Keratinocyte (primary cell): ENCODE measurements around the gene TAS2R16. TPM values are rescaled to one million over a fixed set of nuclear protein-coding genes. Genes with fewer than 3 reads are reported as not detected.

Experiments
- DNase-seq: peaks from one replicate; pipeline ENCODE4 v3.0.0-alpha.2; 2011; ENCODE audit warnings: low read depth, missing footprints, low spot score
- FAIRE-seq: peaks from 2 replicates; lab custom pipeline; 2011; peaks lifted over from hg19 to GRCh38; lab: Jason Lieb, UNC
- H2AFZ ChIP-seq: 2 replicates; pipeline ENCODE4 v1.6.0; 2012; ENCODE audit warnings: low read length, control low read depth, inconsistent platforms; ENCODE audit not compliant: control insufficient read depth
- H3K27ac ChIP-seq: 2 replicates; pipeline ENCODE4 v1.5.1; 2011; ENCODE audit warnings: low read length; ENCODE audit not compliant: control insufficient read depth, insufficient read depth
- H3K27me3 ChIP-seq: 3 replicates; pipeline ENCODE4 v1.6.0; 2011; ENCODE audit warnings: low read length; ENCODE audit not compliant: control insufficient read depth, insufficient read depth; ENCODE audit errors: extremely low read depth
- H3K36me3 ChIP-seq, 2 experiments: 2 replicates in 1 of 2; 3 replicates in 1 of 2; pipeline ENCODE4 v1.5.1; 2011; ENCODE audit warnings: low read length in 2 of 2, mild to moderate bottlenecking in 1 of 2; ENCODE audit not compliant: control insufficient read depth in 2 of 2, insufficient read depth in 2 of 2; ENCODE audit errors: extremely low read depth in 1 of 2
- H3K4me1 ChIP-seq: 3 replicates; pipeline ENCODE4 v1.5.1; 2011; ENCODE audit warnings: low read length; ENCODE audit not compliant: control insufficient read depth, insufficient read depth; ENCODE audit errors: extremely low read depth
- H3K4me2 ChIP-seq: 3 replicates; pipeline ENCODE4 v1.6.0; 2011; ENCODE audit warnings: low read depth, low read length; ENCODE audit not compliant: control insufficient read depth, insufficient read depth; ENCODE audit errors: extremely low read depth
- H3K4me3 ChIP-seq, 3 experiments: fragments of 200-600 bp in 1 of 3; sonication (generic) in 1 of 3; 2 replicates in 2 of 3; 3 replicates in 1 of 3; pipeline ENCODE4 v1.5.1; 2011 to 2016; ENCODE audit warnings: low read length in 3 of 3, mild to moderate bottlenecking in 3 of 3, control low read depth in 2 of 3, inconsistent platforms in 1 of 3, low read depth in 1 of 3, mixed read lengths in 1 of 3, mixed run types in 1 of 3, moderate library complexity in 1 of 3; ENCODE audit not compliant: control insufficient read depth in 2 of 3, insufficient read depth in 2 of 3; ENCODE audit errors: extremely low read depth in 1 of 3
- H3K79me2 ChIP-seq: 2 replicates; pipeline ENCODE4 v1.6.0; 2012; ENCODE audit warnings: low read length; ENCODE audit not compliant: control insufficient read depth, insufficient read depth
- H3K9ac ChIP-seq: 3 replicates; pipeline ENCODE4 v1.6.0; 2011; ENCODE audit warnings: low read length; ENCODE audit not compliant: control insufficient read depth, insufficient read depth; ENCODE audit errors: extremely low read depth
- H3K9me1 ChIP-seq: 3 replicates; pipeline ENCODE4 v1.6.0; 2011; ENCODE audit warnings: low read length; ENCODE audit not compliant: control insufficient read depth, insufficient read depth; ENCODE audit errors: extremely low read depth
- H3K9me3 ChIP-seq: 2 replicates; pipeline ENCODE4 v1.5.1; 2012; ENCODE audit warnings: low read depth, low read length; ENCODE audit not compliant: control insufficient read depth
- H4K20me1 ChIP-seq: 3 replicates; pipeline ENCODE4 v1.6.0; 2011; ENCODE audit warnings: low read length; ENCODE audit not compliant: control insufficient read depth, insufficient read depth; ENCODE audit errors: extremely low read depth
- EZH2 ChIP-seq: IDR thresholded peaks from one replicate; pipeline ENCODE4 v1.6.1; 2012; ENCODE audit warnings: inconsistent platforms, mild to moderate bottlenecking, low read length, moderate library complexity
- dilution Hi-C: fragments of 300-500 bp; cut with MboI; formaldehyde crosslinking; loops from one replicate; pipeline ENCODE4 v1.7.0; 2020; ENCODE audit warnings: low sequenced_read_pairs; ENCODE audit not compliant: extremely low pct_ligation_motif_present
- polyA plus RNA-seq, 5 experiments: library from polyadenylated mRNA; depleted of rRNA in 3 of 5; stranded (reverse) in 3 of 5; stranded (forward) in 1 of 5; unstranded in 1 of 5; fragments of >200 nt; gene quantifications; 1 replicate in 1 of 5; 2 replicates in 3 of 5; 3 replicates in 1 of 5; pipeline versions ENCODE4 v1.2.1 to v1.2.3, GENCODE V29; 2011 to 2012; ENCODE audit warnings: missing spikeins in 2 of 5, low read depth in 1 of 5, low replicate concordance in 1 of 5
- TF ChIP-seq, protein P1 (sequence below), 3 experiments: IDR thresholded peaks in 1 of 3; conservative IDR thresholded peaks in 1 of 3; optimal IDR thresholded peaks in 1 of 3; 2 replicates in 2 of 3; 3 replicates in 1 of 3; pipeline versions ENCODE3 to v1.5.1; 2011; ENCODE audit warnings: low read length in 3 of 3, mild to moderate bottlenecking in 3 of 3, moderate library complexity in 2 of 3, control low read depth in 1 of 3, inconsistent platforms in 1 of 3; ENCODE audit not compliant: insufficient read depth in 2 of 3; ENCODE audit errors: extremely low read depth in 1 of 3

The TAS2R16 gene
- polyA plus RNA-seq, 1 donor (not counting 4 experiments of a cell fraction or from before 2014, with no cell fraction given) = not detected

GRCh38 chr7:122951006-122951405, 44.5 kb downstream of the TAS2R16 start:
- Histone ChIP-seq H3K4me2 (no peak overlapping the region), H3K9me3 (no peaks in the 10 kb centered on the region), H3K27ac (no peak overlapping the region), H3K79me2 (no peaks in the 10 kb centered on the region), H3K9ac (no peak overlapping the region), H3K36me3 (no peaks in the 10 kb centered on the region), H2AFZ (no peak overlapping the region), H3K4me3 (no peak overlapping the region), H3K27me3 (no peaks in the 10 kb centered on the region), H4K20me1 (no peaks in the 10 kb centered on the region), H3K9me1 (no peaks in the 10 kb centered on the region), H3K4me1 (no peaks in the 10 kb centered on the region)
- FAIRE-seq (no peak), DNase-seq (no peak)
- dilution Hi-C loops = no loop called here
- TF ChIP-seq EZH2 = no peak
- TF ChIP-seq, protein P1, sequence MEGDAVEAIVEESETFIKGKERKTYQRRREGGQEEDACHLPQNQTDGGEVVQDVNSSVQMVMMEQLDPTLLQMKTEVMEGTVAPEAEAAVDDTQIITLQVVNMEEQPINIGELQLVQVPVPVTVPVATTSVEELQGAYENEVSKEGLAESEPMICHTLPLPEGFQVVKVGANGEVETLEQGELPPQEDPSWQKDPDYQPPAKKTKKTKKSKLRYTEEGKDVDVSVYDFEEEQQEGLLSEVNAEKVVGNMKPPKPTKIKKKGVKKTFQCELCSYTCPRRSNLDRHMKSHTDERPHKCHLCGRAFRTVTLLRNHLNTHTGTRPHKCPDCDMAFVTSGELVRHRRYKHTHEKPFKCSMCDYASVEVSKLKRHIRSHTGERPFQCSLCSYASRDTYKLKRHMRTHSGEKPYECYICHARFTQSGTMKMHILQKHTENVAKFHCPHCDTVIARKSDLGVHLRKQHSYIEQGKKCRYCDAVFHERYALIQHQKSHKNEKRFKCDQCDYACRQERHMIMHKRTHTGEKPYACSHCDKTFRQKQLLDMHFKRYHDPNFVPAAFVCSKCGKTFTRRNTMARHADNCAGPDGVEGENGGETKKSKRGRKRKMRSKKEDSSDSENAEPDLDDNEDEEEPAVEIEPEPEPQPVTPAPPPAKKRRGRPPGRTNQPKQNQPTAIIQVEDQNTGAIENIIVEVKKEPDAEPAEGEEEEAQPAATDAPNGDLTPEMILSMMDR (optimal IDR thresholded peaks at IDR 0.05 in 1 of 3, IDR thresholded peaks at IDR 0.05 in 1 of 3, conservative IDR thresholded peaks at IDR 0.05 in 1 of 3; ENCODE audit: extremely low read depth in 1 of 3, insufficient read depth in 2 of 3, low read length in 3 of 3) = no peak

GRCh38 chr7:122949186-122949585, 46.3 kb downstream of the TAS2R16 start:
- no peaks in the 10 kb centered on the region for H3K79me2 ChIP-seq
- DNase-seq = no peak
- no peak overlapping the region for H3K9ac ChIP-seq
- FAIRE-seq = no peak
- H3K36me3 ChIP-seq = no peaks in the 10 kb centered on the region
- no peaks in the 10 kb centered on the region for H3K9me3 ChIP-seq
- no peaks in the 10 kb centered on the region for H4K20me1 ChIP-seq
- H3K27ac ChIP-seq = no peak overlapping the region
- H3K9me1 ChIP-seq = no peaks in the 10 kb centered on the region
- TF ChIP-seq, protein P1 (optimal IDR thresholded peaks at IDR 0.05 in 1 of 3, IDR thresholded peaks at IDR 0.05 in 1 of 3, conservative IDR thresholded peaks at IDR 0.05 in 1 of 3; ENCODE audit: extremely low read depth in 1 of 3, insufficient read depth in 2 of 3, low read length in 3 of 3) = no peak
- TF ChIP-seq EZH2 = no peak
- no peaks in the 10 kb centered on the region for H3K27me3 ChIP-seq
- H2AFZ ChIP-seq = no peak overlapping the region
- H3K4me1 ChIP-seq = no peaks in the 10 kb centered on the region
- dilution Hi-C loops = no loop called here
- no peak overlapping the region for H3K4me3 ChIP-seq
- H3K4me2 ChIP-seq = no peak overlapping the region

Other genes starting within 250 kb of the TAS2R16 start
- gene CADPS2, start 109.2 kb downstream of the TAS2R16 start, polyA plus RNA-seq = 0.10 to 0.37 TPM (median 0.35 TPM) in 3 replicates
- not detected in 3 replicates for gene SLC13A1, start 204.3 kb upstream of the TAS2R16 start, polyA plus RNA-seq